Measurements from ENCODE around the gene CCHCR1. TPM values are rescaled to one million over a fixed set of nuclear protein-coding genes. Genes with fewer than 3 reads are reported as not detected.

CCHCR1 gene
- total and polyA plus RNA-seq, 7 experiments from 2014 or later, result 6.9 to 46.4 (median 24.2) TPM

DNA sequence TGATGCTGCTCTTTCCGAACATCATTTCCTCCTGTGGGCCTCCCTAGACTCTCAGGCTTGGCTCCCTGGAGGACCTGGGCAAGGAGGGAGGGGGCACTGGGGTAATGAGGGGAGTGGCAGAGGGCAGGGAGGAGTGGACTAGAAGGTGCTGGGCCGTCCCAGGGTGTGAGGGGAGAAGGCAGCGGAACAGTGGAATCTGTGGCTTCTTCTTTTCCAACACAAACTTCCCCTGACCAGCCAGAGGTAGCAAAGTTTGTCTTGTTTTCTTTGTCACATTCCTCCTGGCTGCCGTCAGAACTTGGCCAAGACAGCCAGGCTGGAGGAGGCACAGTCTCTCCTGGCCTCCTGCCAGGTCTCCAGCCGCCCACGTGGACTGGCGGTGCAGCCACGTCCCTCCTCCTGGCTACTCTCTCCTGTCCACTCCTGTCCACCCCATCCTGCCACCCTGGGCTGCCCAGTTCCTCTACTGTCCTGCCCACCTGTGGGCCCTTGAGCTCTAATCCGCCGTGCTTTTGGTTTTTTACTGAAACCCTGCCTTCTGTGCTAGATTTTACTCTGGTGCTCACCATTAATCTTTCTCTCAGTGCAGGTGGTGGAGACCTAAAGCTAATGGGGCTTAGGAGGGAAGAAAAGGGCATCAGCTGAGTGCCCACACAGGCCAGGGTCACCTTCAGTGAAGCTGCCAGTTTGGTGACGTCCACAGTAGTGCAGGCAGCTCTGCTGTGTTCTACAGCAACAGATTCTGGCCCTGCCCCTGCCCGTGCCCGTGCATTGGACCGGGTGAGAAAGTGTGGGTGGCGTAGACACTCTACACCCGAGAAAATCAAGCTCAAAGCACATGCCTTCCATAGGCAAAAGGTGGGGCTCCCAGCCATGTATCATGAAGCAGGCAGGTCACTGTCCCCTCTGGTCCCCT, 34.6 kb downstream of the CCHCR1 start:
- intact Hi-C loops (cut with micrococcal nuclease), result no loop called here
- ATAC-seq, result no peak
- ChIA-PET CTCF (interaction anchor here (0.6 to 1.0 kb wide), 3 partner anchors 32 to 207 kb away, joined by 3 read pairs; no protein-coding TSS in a partner anchor), POLR2A (no interaction called here)
- Mint-ChIP-seq H3K36me3 (no peaks in the 10 kb centered on the region), H3K4me3 (no peak overlapping the region), H3K9me3 (no peaks in the 10 kb centered on the region), H3K27me3 (peaks cover 0 to 11% (median 4%) of the 10 kb centered on the region in 5 donors), H3K27ac (no peak overlapping the region), H3K4me1 (peaks cover 3 to 8% (median 4%) of the 10 kb centered on the region in 7 donors)
- no peaks in the 10 kb centered on the region for H3K36me3 ChIP-seq (ENCODE audit: control insufficient read depth in 2 of 3, insufficient read depth in 3 of 3, low read length in 3 of 3)
- no peak for DNase-seq
- no peaks in the 10 kb centered on the region for H3K4me1 ChIP-seq (ENCODE audit: control insufficient read depth in 2 of 2, insufficient read depth in 2 of 2, low read length in 2 of 2)
- H3K27ac ChIP-seq (ENCODE audit: low read depth, low read length), result no peak overlapping the region
- H3K4me3 ChIP-seq (ENCODE audit: low read length), result no peak overlapping the region
- H3K27me3 ChIP-seq (ENCODE audit: control insufficient read depth in 2 of 2, insufficient read depth in 2 of 2, low read length in 2 of 2), result no peaks in the 10 kb centered on the region
- H3K9me3 ChIP-seq (ENCODE audit: control insufficient read depth in 2 of 3, low read length in 3 of 3), result no peaks in the 10 kb centered on the region

GRCh38 chr6:31121131-31121790, 36.3 kb downstream of the CCHCR1 start:
- H3K9me3 Mint-ChIP-seq, result no peaks in the 10 kb centered on the region
- no peaks in the 10 kb centered on the region for H3K4me1 ChIP-seq (ENCODE audit: control insufficient read depth in 2 of 2, insufficient read depth in 2 of 2, low read length in 2 of 2)
- no peak for ATAC-seq
- no peak overlapping the region for H3K4me3 Mint-ChIP-seq
- no peak for DNase-seq
- H3K9me3 ChIP-seq (ENCODE audit: control insufficient read depth in 2 of 3, low read length in 3 of 3), result no peaks in the 10 kb centered on the region
- H3K27ac Mint-ChIP-seq, result no peak overlapping the region
- ChIA-PET CTCF (interaction anchor here (0.6 kb wide), 1 partner anchor 44 kb away, joined by 5 read pairs; no protein-coding TSS in a partner anchor), POLR2A (no interaction called here)
- intact Hi-C loops (cut with micrococcal nuclease), result no loop called here
- peaks cover 0 to 8% (median 0%) of the 10 kb centered on the region in 7 donors for H3K4me1 Mint-ChIP-seq
- H3K36me3 ChIP-seq (ENCODE audit: control insufficient read depth in 2 of 3, insufficient read depth in 3 of 3, low read length in 3 of 3), result no peaks in the 10 kb centered on the region
- no peak overlapping the region for H3K27ac ChIP-seq (ENCODE audit: low read depth, low read length)
- H3K27me3 Mint-ChIP-seq, result peaks cover 0 to 12% (median 4%) of the 10 kb centered on the region in 5 donors
- H3K4me3 ChIP-seq (ENCODE audit: low read length), result no peak overlapping the region
- no peaks in the 10 kb centered on the region for H3K36me3 Mint-ChIP-seq
- H3K27me3 ChIP-seq (ENCODE audit: control insufficient read depth in 2 of 2, insufficient read depth in 2 of 2, low read length in 2 of 2), result no peaks in the 10 kb centered on the region

DNA sequence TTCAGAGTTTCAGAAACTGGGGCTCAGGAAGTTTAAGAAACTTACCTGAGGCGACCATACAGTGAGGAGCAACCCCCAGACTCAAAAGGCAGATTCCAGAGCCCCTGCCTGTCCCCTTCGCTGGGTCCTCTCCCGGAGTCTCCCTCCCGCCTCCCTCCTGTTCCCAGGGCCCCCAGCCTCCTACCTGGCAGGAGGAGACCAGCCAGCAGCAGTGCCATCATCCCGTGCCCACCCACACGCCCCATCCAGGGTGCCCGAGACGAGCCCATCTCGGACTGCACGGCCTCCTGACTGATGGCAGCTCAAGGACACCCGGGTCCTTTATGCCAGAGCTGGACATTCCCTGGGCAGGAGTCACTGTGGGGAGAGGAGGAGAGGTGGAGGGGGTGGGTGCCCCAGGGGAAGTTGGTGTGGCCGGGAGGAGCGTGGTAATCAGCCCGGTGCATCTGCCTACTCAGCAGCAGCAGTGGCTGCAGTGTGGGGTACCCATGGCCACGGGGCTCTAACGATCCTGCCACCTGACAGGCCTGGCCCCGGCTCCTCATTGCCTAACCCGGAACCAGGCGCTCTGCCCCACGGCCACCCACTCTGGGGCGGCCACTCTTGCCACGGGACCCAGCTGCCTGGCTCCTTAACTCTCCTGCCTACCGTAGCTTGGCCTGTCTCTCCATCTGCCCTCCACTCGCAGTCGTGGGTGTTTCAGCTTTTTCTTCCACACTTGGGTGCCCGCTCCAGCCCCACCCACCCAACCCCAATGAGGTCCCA, 37.3 kb downstream of the CCHCR1 start, which contains the start of gene CDSN:
Gene CDSN, minus strand, starts transcription at position 296 of the 765 bp plus-strand sequence. Its CDS starts 27 bp downstream, at position 269.
- ChIA-PET CTCF (no interaction called here), POLR2A (interaction anchor here (0.6 kb wide), 1 partner anchor 8 kb away, joined by 3 read pairs; no protein-coding TSS in a partner anchor)
- DNase-seq, result no peak
- H3K36me3 Mint-ChIP-seq, result no peaks in the 10 kb centered on the region
- no peaks in the 10 kb centered on the region for H3K9me3 Mint-ChIP-seq
- intact Hi-C loops (cut with micrococcal nuclease), result no loop called here
- H3K9me3 ChIP-seq (ENCODE audit: control insufficient read depth in 2 of 3, low read length in 3 of 3), result no peaks in the 10 kb centered on the region
- H3K27me3 Mint-ChIP-seq, result peaks cover 0 to 16% (median 9%) of the 10 kb centered on the region in 5 donors
- peak within 1 kb of the TSS in 1 of 9 donors; percentile 19 for H3K27ac Mint-ChIP-seq
- H3K4me1 Mint-ChIP-seq, result peaks cover 0 to 7% (median 0%) of the 10 kb centered on the region in 7 donors
- ATAC-seq, result no peak
- H3K4me3 ChIP-seq (ENCODE audit: low read length), result no peak within 1 kb of the TSS
- H3K27me3 ChIP-seq (ENCODE audit: control insufficient read depth in 2 of 2, insufficient read depth in 2 of 2, low read length in 2 of 2), result no peaks in the 10 kb centered on the region
- H3K4me3 Mint-ChIP-seq, result no peak within 1 kb of the TSS
- no peaks in the 10 kb centered on the region for H3K36me3 ChIP-seq (ENCODE audit: control insufficient read depth in 2 of 3, insufficient read depth in 3 of 3, low read length in 3 of 3)
- no peaks in the 10 kb centered on the region for H3K4me1 ChIP-seq (ENCODE audit: control insufficient read depth in 2 of 2, insufficient read depth in 2 of 2, low read length in 2 of 2)
- H3K27ac ChIP-seq (ENCODE audit: low read depth, low read length), result no peak within 1 kb of the TSS

- Histone ChIP-seq H3K27ac (ENCODE audit: low read depth, low read length) (no peak overlapping the region), H3K4me3 (ENCODE audit: low read length) (no peak overlapping the region), H3K9me3 (ENCODE audit: control insufficient read depth in 2 of 3, low read length in 3 of 3) (no peaks in the 10 kb centered on the region), H3K4me1 (ENCODE audit: control insufficient read depth in 2 of 2, insufficient read depth in 2 of 2, low read length in 2 of 2) (no peaks in the 10 kb centered on the region), H3K36me3 (ENCODE audit: control insufficient read depth in 2 of 3, insufficient read depth in 3 of 3, low read length in 3 of 3) (no peaks in the 10 kb centered on the region), H3K27me3 (ENCODE audit: control insufficient read depth in 2 of 2, insufficient read depth in 2 of 2, low read length in 2 of 2) (no peaks in the 10 kb centered on the region)
- no peaks in the 10 kb centered on the region for H3K9me3 Mint-ChIP-seq
- H3K4me1 Mint-ChIP-seq, result peaks cover 0 to 12% (median 5%) of the 10 kb centered on the region in 7 donors
- no peak overlapping the region for H3K4me3 Mint-ChIP-seq
- no peak for DNase-seq
- no peaks in the 10 kb centered on the region for H3K36me3 Mint-ChIP-seq
- no peak for ATAC-seq
- intact Hi-C loops (cut with micrococcal nuclease), result no loop called here
- ChIA-PET POLR2A (no interaction called here), CTCF (interaction anchor here (0.6 to 5.3 kb wide), 2 partner anchors 31 to 67 kb away, joined by 3 to 27 read pairs; no protein-coding TSS in a partner anchor)
- H3K27ac Mint-ChIP-seq, result no peak overlapping the region
- H3K27me3 Mint-ChIP-seq, result peaks cover 0 to 17% (median 9%) of the 10 kb centered on the region in 5 donors
Measured at GRCh38 chr6:31118178-31118577, 39.4 kb downstream of the CCHCR1 start.

DNA sequence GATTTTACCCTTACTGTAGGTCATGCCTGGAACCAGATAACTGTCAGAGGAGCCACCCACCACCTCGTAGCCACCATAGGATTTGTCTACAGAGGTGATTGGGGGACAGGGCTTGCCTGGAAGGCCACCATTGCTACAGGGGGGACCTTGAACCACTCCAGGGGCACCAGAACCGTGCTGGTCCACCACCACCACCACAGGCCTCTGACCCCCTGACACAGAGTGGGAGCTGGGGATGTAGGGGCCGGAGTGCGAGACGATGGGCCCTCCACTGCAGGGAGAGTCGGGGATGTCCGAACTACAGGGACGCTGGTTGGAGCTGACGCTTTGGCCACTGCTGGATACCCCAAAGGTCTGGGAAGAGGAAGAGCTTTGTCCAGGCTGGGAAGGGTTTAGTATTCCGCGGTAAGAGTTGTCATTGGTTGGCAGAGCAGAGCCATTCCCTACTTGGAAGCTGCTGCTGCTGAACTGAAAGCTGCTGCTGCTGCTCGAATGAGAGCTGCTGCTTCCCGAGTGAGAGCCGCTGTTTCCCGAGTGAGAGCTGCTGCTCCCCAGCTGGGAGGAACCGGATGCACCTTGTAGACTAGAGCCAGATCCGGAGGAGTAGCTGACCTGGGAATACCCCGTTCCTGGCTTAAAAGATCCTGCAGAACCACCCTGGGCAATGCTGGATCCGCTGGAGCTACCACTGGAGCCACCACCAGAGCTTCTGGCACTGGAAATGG, 40.8 kb downstream of the CCHCR1 start:
- Mint-ChIP-seq H3K4me1 (peaks cover 0 to 12% (median 5%) of the 10 kb centered on the region in 7 donors), H3K4me3 (no peak overlapping the region), H3K9me3 (no peaks in the 10 kb centered on the region), H3K36me3 (no peaks in the 10 kb centered on the region), H3K27ac (no peak overlapping the region), H3K27me3 (peaks cover 0 to 19% (median 9%) of the 10 kb centered on the region in 5 donors)
- no peaks in the 10 kb centered on the region for H3K27me3 ChIP-seq (ENCODE audit: control insufficient read depth in 2 of 2, insufficient read depth in 2 of 2, low read length in 2 of 2)
- H3K4me1 ChIP-seq (ENCODE audit: control insufficient read depth in 2 of 2, insufficient read depth in 2 of 2, low read length in 2 of 2), result no peaks in the 10 kb centered on the region
- no peaks in the 10 kb centered on the region for H3K36me3 ChIP-seq (ENCODE audit: control insufficient read depth in 2 of 3, insufficient read depth in 3 of 3, low read length in 3 of 3)
- no peaks in the 10 kb centered on the region for H3K9me3 ChIP-seq (ENCODE audit: control insufficient read depth in 2 of 3, low read length in 3 of 3)
- DNase-seq, result no peak
- ChIA-PET POLR2A (interaction anchor here (0.6 to 1.2 kb wide), 2 partner anchors 21 to 404 kb away, joined by 3 to 4 read pairs; no protein-coding TSS in a partner anchor), CTCF (interaction anchor here (0.5 to 5.3 kb wide), 12 partner anchors 9 to 717 kb away, joined by 3 to 27 read pairs (median 5); no protein-coding TSS in a partner anchor)
- H3K4me3 ChIP-seq (ENCODE audit: low read length), result no peak overlapping the region
- no peak for ATAC-seq
- intact Hi-C loops (cut with micrococcal nuclease), result no loop called here
- no peak overlapping the region for H3K27ac ChIP-seq (ENCODE audit: low read depth, low read length)
